H1 (cell line): ENCODE results near the gene TMEM92. TPM values are rescaled to one million over a fixed set of nuclear protein-coding genes. Genes with fewer than 3 reads are reported as not detected.

Source experiments
- CBX8 ChIP-seq: fragments of 300-800, 300-1000 bp; sonication (generic); IDR thresholded peaks from 2 replicates; pipeline ENCODE4 v1.7.1; 2016; ENCODE audit warnings: low read depth, low read length, borderline replicate concordance
- CEBPB ChIP-seq: IDR thresholded peaks from 2 replicates; pipeline ENCODE4 v1.6.1; 2012; ENCODE audit warnings: low read depth, low read length
- CTBP2 ChIP-seq: IDR thresholded peaks from 2 replicates; pipeline ENCODE4 v1.7.0; 2011; ENCODE audit warnings: borderline replicate concordance, mild to moderate bottlenecking, moderate library complexity, mixed read lengths, low read length; ENCODE audit not compliant: insufficient read depth, insufficient read length
- GABPA ChIP-seq: IDR thresholded peaks from 2 replicates; pipeline ENCODE4 v1.6.1; 2011; ENCODE audit warnings: mild to moderate bottlenecking, low read length, moderate library complexity, borderline replicate concordance; ENCODE audit not compliant: insufficient read depth
- HDAC6 ChIP-seq: IDR thresholded peaks from one replicate; pipeline ENCODE4 v1.7.1; 2012; ENCODE audit warnings: low read depth, mild to moderate bottlenecking, inconsistent platforms, low read length, moderate library complexity
- POLR2A ChIP-seq, 2 experiments: IDR thresholded peaks; 1 replicate in 1 of 2; 2 replicates in 1 of 2; pipeline ENCODE4 v1.6.1; 2011; ENCODE audit warnings: low read depth in 2 of 2, low read length in 2 of 2, mild to moderate bottlenecking in 2 of 2; ENCODE audit errors: control extremely low read depth in 1 of 2
- RXRA ChIP-seq: IDR thresholded peaks from 2 replicates; pipeline ENCODE4 v1.6.1; 2011; ENCODE audit warnings: low read depth, mild to moderate bottlenecking, low read length, moderate library complexity; ENCODE audit not compliant: insufficient read depth
- SP2 ChIP-seq: IDR thresholded peaks from 2 replicates; pipeline ENCODE4 v1.6.1; 2012; ENCODE audit warnings: mild to moderate bottlenecking, low read length, inconsistent platforms
- TAF1 ChIP-seq: IDR thresholded peaks from 2 replicates; pipeline ENCODE4 v1.6.1; 2011; ENCODE audit warnings: mild to moderate bottlenecking, low read depth, low read length
- YY1 ChIP-seq: IDR thresholded peaks from 2 replicates; pipeline ENCODE4 v1.6.1; 2011; ENCODE audit warnings: low read depth, mild to moderate bottlenecking, low read length
- polyA plus RNA-seq, 7 experiments: library from polyadenylated mRNA; depleted of rRNA in 3 of 7; stranded (reverse) in 5 of 7; unstranded in 2 of 7; fragments of >200 nt in 5 of 7; fragments of 200-250 nt in 2 of 7; gene quantifications; 1 replicate in 5 of 7; 2 replicates in 1 of 7; 4 replicates in 1 of 7; pipeline versions ENCODE4 v1.2.1 to v1.2.3, GENCODE V29; 2011 to 2013; ENCODE audit warnings: missing spikeins in 2 of 7, mixed read lengths in 2 of 7
- total RNA-seq: library from RNA; stranded (reverse); fragmentation: NEBNext Ultra II Directional; extraction: Animal tissue kit (Norgen Biotek cat#: 25700); gene quantifications from 2 replicates; pipeline ENCODE4 v1.2.1, GENCODE V29; 2021

Gene TMEM92
- total and polyA plus RNA-seq, 2 of the 8 experiments (the other 6 are each of a cell fraction or from before 2014, with no cell fraction given): 11.9 to 24.8 TPM

- no peak for TF ChIP-seq HDAC6
- TF ChIP-seq CTBP2: no peak
- TF ChIP-seq CBX8: no peak
- TF ChIP-seq TAF1: no peak
- no peak for TF ChIP-seq SP2
- no peak for TF ChIP-seq CEBPB
- no peak for TF ChIP-seq RXRA
- TF ChIP-seq GABPA: no peak
- no peak for TF ChIP-seq POLR2A (IDR thresholded peaks at IDR 0.05; ENCODE audit: control extremely low read depth in 1 of 2, low read depth in 2 of 2, low read length in 2 of 2)
- no peak for TF ChIP-seq YY1
Observed at GRCh38 chr17:50281739-50282401, 7.6 kb downstream of the TMEM92 start (continued).
